HTR-8/SVneo (cell line): ENCODE measurements around the gene ZC3H13.

Experiments used
- DNase-seq: peaks from one replicate; pipeline ENCODE4 v3.0.0; 2011; ENCODE audit warnings: low spot score, mixed read lengths; ENCODE audit not compliant: insufficient read length
- FAIRE-seq: peaks from 2 replicates; lab custom pipeline; 2011; peaks lifted over from hg19 to GRCh38; lab: Jason Lieb, UNC

Gene ZC3H13

GRCh38 chr13:45909673-45910072 is 142.9 kb downstream of the ZC3H13 start:
- DNase-seq (no peak), FAIRE-seq (no peak)

GRCh38 chr13:45909089-45909488 is 143.5 kb downstream of the ZC3H13 start:
- DNase-seq: no peak

GRCh38 chr13:45907503-45907902 is 145.0 kb downstream of the ZC3H13 start:
- FAIRE-seq: no peak
- DNase-seq: no peak

More at GRCh38 chr13:45909089-45909488, 143.5 kb downstream of the ZC3H13 start:
- no peak for FAIRE-seq
